GM19395 (cell line): Measurements from ENCODE around the gene UBE2U.
A peak's percentile ranks its signal among the peaks of the same experiment; 100 is the strongest.

Experiments
- ATAC-seq: cut with Tn5 transposase; IDR thresholded peaks from one replicate; pipeline ENCODE4 v1.9.1; 2021; ENCODE audit warnings: mild to moderate bottlenecking, moderate library complexity; ENCODE audit not compliant: unreplicated experiment

The UBE2U gene

DNA sequence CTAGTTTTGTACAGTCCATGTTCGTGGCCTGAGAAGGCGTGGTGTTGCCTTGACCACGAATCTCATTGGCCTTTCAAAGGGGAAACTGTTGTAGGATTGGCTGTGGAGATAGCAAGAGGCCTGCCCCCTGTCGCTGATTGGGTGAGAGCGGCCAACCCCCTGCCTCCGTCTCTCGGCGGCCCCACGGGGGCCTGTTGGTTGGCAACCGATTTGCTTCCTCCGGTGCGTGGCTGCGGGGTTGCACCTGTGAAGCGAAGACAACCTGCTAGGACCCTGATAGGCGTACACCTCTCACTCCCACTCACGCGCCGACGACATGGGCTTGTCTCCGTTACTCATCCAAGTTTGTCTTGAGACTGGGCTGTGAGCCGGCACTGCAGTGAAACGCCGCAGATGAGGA, at the start of gene UBE2U:
UBE2U (plus strand) TSS at position 204 of the 400 bp plus-strand sequence. CDS start 428 bp downstream, outside the sequence.
- no peak for ATAC-seq

- no peak for ATAC-seq
These were observed 48.1 kb upstream of the UBE2U start for GRCh38 chr1:64155278-64155677.

DNA sequence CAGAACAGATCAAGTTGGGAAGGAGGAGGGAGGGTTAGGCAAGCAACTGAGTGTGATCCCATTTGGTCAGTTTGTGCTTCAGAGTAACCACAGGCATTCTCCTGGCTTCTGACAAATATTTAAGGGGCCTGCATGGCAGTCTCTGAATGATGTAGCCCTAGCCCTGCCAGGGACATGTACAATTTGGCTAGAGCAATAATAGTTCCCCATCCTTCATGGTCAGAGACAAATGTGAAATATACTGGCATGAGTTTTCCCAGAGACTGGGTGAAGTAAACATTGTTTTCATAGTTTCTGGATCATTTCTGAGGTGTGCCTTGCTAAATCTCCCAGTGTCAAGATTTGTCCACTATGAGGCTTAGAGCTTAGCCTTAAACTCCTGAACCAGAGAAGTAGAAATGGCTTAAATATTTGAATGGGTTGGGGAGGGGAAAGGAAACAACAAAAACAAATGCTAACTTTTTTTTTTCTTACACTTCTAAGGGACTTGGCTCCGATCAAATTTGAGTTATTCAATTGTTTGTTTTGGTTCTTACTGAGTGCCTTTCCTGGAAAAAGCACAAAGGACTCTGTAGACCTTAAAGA, 42.0 kb upstream of the UBE2U start:
- no peak for ATAC-seq

- ATAC-seq: no peak
These were observed 41.3 kb upstream of the UBE2U start for GRCh38 chr1:64162151-64162550.

DNA sequence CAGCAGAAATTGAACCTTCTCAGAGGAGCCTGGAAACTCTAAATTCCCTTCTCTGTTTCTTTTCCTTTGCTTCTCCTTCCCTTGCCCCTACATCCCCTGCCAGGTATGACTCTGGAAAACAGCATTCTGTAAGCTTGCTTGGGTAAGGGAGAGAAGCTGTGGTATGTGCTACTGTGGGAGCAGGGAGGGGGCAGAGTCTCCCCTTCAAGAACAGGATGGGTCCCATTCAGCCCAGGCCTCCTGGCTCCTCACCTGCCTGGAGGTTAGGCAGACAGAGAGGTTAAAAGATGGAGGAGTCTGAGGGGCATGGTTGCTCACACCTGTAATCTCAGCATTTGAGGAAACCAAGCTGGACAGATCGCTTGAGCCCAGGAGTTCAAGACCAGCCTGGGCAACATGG, 40.6 kb upstream of the UBE2U start:
- ATAC-seq: no peak

DNA sequence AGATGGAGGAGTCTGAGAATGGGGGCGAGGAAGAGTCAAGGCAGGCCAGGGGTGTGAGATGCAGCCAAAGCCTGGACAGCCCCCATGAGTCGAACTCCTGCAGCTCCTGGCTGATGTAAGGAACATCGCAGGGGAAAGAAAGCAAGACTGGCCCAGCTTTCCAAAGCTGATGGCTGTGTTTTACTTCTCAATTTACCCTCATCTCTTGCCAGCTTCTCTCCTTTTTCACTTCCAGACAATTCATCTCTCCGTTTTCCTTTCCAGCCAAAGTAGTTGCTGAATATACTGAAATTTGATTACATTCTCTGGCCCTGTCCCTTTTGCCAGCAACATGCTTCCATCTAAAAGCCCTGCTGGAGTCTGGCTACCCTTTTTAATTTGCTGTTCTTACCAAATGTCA, 40.0 kb upstream of the UBE2U start:
- no peak for ATAC-seq

- ATAC-seq: no peak
These were observed 39.5 kb upstream of the UBE2U start for GRCh38 chr1:64163970-64164369.

DNA sequence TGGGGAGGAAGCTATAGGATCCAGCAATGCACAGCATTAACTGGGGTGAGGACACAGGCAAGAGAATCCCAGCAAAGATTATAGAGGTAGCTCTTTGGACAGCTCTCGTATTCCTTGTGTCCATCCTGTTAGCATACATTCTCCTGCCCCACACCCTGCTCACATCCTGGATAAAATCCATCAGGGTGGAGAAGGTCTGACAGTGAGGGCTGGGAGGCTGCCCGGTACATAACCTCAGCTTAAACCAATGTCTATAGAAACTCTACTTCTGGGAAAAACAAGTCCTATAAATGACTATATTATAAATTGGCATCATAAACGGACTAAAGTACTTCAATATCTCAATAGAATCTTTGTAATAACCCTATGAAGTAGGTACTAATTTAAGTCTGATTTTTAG, 36.8 kb upstream of the UBE2U start:
- ATAC-seq: no peak

GRCh38 chr1:64167176-64167575, 36.2 kb upstream of the UBE2U start:
- ATAC-seq: no peak

- ATAC-seq: peak; percentile 3
These were observed 32.2 kb upstream of the UBE2U start for GRCh38 chr1:64171246-64171645.

DNA sequence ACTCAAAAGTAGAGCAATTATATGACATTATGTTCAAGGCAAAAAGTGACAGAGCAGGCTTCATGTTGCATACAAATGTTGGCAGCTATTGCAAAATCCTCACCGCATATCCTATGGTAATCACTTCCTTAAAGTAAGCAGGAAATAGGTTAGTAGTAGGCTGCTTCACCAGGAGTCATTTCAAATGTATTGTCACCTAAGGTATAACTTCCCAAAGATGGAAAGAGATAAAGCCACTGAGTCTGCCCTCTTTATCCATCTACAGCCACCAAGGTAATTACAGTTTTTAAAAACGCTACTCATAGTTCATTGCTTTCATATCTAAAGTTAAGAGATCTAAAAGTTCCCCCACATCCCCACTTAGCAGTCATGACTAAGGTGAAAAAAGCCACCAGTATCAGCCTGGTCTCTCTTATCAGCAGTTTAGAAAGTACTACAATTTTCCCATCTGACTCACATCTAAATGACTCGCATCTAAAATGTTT, 31.6 kb upstream of the UBE2U start:
- peak; percentile 78 for ATAC-seq

DNA sequence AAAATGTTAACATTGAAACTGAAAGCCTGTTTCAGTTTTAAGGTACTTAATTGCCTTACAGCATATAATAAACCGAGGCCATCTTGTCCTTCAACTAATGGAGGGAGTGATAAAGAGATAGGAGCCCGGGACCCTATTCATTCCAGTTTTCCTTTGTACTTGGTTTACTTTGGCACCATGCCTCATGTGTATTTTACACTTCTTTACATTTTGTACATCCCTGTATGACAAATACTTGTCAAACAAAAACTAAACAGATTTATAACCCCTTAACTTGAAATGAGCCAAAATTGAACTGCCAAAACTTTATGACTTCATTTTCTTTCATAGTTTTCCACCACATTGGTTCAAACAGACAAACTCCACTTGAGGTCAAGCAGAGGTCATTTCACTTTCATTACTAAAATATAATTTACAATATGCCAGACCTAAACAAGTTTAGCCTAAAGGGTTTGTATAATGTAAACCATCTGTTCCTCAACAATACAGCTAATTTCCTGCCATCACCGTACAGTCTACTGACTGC, 30.9 kb upstream of the UBE2U start:
- ATAC-seq: peak; percentile 58

DNA sequence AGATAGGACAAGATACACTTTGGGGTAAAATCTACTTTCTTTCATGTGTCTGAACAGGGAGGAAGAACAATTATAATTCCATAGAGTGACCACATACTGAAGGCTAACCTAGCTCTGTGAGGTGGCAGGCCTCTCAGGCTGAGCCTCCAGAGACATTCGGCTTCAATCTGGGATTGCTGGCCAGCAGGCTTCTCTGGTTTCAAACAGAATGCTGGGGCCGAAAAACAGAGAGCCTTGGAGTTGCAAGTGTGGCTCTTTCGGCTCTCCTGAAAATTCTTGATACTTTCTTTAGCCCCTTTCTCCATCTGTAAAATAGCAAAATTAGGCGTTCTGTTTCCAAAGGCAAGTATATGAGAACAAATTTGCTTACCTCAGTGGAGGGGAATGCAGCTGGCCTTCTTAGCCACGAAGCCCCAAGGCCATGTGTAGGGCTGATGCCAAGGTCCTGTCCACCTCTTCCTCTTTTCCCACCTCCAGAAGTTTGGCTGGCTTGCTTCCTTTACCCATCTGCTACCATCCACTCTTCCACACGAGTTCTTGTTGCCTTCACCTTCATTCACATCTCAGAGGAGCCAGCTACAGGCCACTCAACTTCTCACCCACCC, 30.0 kb upstream of the UBE2U start:
- no peak for ATAC-seq

GRCh38 chr1:64175639-64176038, 27.8 kb upstream of the UBE2U start:
- ATAC-seq: no peak

DNA sequence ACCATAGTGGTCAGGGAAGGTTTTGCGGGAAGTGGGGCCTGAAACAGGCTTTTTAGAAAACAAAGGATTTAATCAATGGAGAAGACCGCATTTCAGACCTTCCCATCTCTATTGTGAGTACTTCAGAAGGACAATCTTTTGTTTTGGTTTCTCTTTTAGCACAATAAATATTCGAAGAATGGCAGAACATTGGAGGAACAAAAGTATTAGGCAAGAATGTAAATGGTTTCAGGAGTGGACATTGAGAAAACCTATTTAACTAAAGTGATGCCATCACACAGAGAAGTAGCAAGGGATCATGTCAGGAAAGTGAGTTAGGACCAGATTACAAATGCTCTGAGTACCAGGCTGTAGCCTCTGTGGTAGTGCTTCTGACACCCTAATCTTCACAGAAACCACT, 26.8 kb upstream of the UBE2U start:
- no peak for ATAC-seq

DNA sequence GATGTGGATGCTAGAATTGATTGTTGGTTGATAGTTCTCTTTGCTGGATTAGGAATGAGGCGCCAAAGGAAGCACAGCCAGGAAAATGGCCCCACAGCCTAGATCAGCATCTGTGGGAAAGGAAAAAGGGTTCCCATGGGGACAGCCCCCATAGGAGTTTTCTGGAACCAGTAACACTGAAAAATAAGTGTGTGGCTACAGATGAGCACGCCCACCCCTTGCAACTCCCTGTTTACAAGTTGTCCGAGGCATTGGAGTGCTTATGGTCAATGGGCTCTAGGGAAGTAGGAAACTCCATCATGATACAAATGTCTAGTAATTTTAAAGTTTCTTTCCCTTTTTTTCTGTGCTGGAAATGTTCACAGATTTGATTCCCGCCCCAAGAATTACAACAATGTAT, 23.8 kb upstream of the UBE2U start:
- ATAC-seq: no peak

- ATAC-seq: no peak
These were observed 21.2 kb upstream of the UBE2U start for GRCh38 chr1:64182207-64182606.

- no peak for ATAC-seq
These were observed 19.9 kb upstream of the UBE2U start for GRCh38 chr1:64183395-64184002.

GRCh38 chr1:64184003-64184440, 19.4 kb upstream of the UBE2U start:
- ATAC-seq: no peak

DNA sequence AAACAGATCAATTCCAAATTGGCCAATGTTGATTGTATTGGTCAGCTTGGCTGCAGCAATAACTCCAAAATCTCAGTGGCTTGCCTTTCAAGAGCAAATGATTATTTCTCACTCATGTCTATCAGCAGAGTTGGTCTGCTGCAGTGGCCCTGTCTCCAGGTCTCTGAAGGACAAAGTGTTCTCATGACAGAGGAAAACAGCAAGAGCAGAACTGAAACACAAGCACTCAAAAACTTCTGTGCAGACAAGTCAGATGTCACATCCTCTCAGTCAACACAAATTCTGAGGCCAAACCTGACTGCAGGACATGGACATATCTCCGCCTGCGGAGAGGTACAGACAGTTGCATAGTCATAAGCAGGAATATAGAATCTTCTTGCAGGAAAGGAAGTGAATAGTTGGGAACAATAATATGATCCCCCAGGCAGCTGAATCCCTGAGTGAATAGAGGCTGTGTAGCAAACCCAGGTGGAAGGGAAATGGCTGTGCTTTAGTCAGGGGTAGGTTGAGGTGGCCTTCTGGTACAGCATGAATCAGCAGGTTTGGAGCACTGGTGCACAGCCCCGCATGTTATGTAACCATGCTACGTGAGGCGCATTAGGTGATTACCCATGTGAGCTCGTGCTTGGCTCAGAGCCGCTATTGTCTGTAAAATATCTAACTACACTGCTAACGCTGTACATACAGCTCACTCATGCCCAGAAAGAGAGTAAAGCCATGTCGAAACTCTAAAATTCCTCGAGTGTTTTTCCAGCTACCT, 17.1 kb upstream of the UBE2U start:
- no peak for ATAC-seq

GRCh38 chr1:64186898-64187280, 16.5 kb upstream of the UBE2U start:
- ATAC-seq: no peak
